ENCODE measurements around the gene ALKBH2. TPM values are rescaled to one million over a fixed set of nuclear protein-coding genes. Genes with fewer than 3 reads are reported as not detected.

Gene ALKBH2
- total RNA-seq, 2 experiments from 2014 or later = 31.1 to 32.7 TPM

DNA sequence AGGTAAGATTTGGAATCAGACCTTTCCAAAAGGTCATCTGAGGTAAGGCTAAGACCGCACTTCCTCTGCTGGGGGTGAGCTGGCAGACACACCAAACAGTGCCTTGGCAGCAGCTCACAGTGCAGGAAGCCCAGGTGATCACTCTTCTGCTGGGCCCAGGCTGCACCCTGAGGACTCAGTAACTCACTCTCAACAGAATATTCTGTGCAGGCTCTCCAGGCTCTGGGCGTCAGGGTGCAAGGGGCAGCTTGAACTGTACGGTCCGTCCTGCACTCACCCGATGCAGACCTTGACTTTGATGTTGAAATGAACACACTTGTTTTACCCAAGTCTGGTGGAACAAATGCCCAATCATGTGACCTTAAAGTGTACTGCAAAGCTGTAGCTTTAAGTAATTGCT is 6.0 kb downstream of the ALKBH2 start:
- Mint-ChIP-seq H3K4me3 (no peak overlapping the region), H3K27me3 (ENCODE audit: low read depth) (no peaks in the 10 kb centered on the region), H3K4me1 (ENCODE audit: low read depth) (peaks cover 25% of the 10 kb centered on the region), H3K36me3 (ENCODE audit: low read depth) (peaks cover 22% of the 10 kb centered on the region), H3K9me3 (no peaks in the 10 kb centered on the region), H3K27ac (no peak overlapping the region)
- DNase-seq = no peak
- intact Hi-C loops (cut with micrococcal nuclease) = no loop called here
- CTCF ChIA-PET = interaction anchor here (2.2 kb wide), 1 partner anchor 25 kb away, joined by 7 read pairs; no protein-coding TSS in a partner anchor

DNA sequence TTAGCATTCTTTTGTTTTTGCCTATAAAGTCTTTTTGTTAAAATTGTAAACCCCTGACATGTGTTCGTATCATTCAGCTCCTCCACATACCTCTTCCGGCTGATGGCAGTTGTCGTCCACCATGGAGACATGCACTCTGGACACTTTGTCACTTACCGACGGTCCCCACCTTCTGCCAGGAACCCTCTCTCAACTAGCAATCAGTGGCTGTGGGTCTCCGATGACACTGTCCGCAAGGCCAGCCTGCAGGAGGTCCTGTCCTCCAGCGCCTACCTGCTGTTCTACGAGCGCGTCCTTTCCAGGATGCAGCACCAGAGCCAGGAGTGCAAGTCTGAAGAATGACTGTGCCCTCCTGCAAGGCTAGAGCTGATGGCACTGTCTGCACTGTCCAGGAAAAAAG is 7.7 kb downstream of the ALKBH2 start:
- intact Hi-C loops (cut with micrococcal nuclease) = no loop called here
- DNase-seq = no peak
- H3K9me3 Mint-ChIP-seq = no peaks in the 10 kb centered on the region
- peaks cover 19% of the 10 kb centered on the region for H3K36me3 Mint-ChIP-seq (ENCODE audit: low read depth)
- H3K4me3 Mint-ChIP-seq = no peak overlapping the region
- no peaks in the 10 kb centered on the region for H3K27me3 Mint-ChIP-seq (ENCODE audit: low read depth)
- no peak overlapping the region for H3K27ac Mint-ChIP-seq
- H3K4me1 Mint-ChIP-seq (ENCODE audit: low read depth) = peaks cover 9% of the 10 kb centered on the region
- CTCF ChIA-PET = interaction anchor here (2.2 kb wide), 1 partner anchor 27 kb away, joined by 7 read pairs; no protein-coding TSS in a partner anchor

DNA sequence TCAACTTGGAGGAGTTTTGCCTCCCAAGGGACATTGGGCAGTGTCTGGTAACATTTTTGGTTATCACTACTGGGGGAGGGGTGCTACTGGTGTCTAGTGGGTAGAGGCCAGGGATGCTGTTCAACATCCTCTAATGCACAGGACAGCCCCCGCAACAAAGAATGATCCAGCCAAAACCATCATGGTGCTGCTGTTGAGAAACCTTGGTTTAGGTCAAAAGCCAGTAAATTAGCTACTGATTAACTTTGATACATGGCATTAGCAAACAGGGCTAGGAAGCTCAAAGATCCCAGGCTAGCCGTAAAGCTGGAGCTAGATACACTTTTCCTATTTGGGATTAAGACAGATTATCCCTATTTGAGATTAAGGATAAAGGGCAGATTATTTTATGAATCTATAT is 8.8 kb downstream of the ALKBH2 start:
- H3K36me3 Mint-ChIP-seq (ENCODE audit: low read depth) = peaks cover 24% of the 10 kb centered on the region
- CTCF ChIA-PET = no interaction called here
- H3K27ac Mint-ChIP-seq = no peak overlapping the region
- H3K9me3 Mint-ChIP-seq = peaks cover 2% of the 10 kb centered on the region
- intact Hi-C loops (cut with micrococcal nuclease) = no loop called here
- H3K27me3 Mint-ChIP-seq (ENCODE audit: low read depth) = no peaks in the 10 kb centered on the region
- no peak overlapping the region for H3K4me3 Mint-ChIP-seq
- H3K4me1 Mint-ChIP-seq (ENCODE audit: low read depth) = no peaks in the 10 kb centered on the region
- no peak for DNase-seq

DNA sequence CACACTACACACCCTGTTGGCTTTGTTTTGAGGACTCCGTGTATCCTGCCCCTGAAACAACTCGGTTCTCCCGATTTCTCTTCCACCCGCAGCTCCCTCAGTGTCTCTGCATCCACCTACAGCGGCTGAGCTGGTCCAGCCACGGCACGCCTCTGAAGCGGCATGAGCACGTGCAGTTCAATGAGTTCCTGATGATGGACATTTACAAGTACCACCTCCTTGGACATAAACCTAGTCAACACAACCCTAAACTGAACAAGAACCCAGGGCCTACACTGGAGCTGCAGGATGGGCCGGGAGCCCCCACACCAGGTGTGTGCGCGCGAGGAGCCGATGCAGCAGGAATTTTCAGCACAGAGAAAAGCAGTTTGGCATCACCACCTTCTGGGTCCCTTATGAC is 10.5 kb downstream of the ALKBH2 start:
- no peak for DNase-seq
- Mint-ChIP-seq H3K4me1 (ENCODE audit: low read depth) (no peaks in the 10 kb centered on the region), H3K36me3 (ENCODE audit: low read depth) (peaks cover 26% of the 10 kb centered on the region), H3K27ac (no peak overlapping the region), H3K4me3 (no peak overlapping the region), H3K9me3 (peaks cover 6% of the 10 kb centered on the region), H3K27me3 (ENCODE audit: low read depth) (no peaks in the 10 kb centered on the region)
- CTCF ChIA-PET = no interaction called here
- intact Hi-C loops (cut with micrococcal nuclease) = no loop called here

DNA sequence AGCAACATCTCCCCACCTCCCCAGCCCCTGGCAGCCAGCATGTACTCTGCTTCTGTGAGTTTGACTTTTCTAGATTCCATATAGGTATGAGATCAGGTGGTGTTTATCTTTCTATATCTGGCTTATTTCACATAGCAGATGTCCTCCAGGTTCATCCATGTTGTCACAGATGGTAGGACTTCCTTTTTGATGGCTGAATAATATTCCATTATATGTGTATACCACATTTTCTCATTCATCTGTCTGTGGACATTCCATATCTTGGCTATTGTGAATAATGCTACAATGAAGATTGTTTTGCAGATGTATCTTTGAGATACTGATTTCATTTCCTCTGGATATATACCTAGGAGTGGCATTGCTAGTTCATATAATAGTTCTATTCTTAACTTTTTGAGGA is 18.4 kb downstream of the ALKBH2 start:
- H3K27me3 Mint-ChIP-seq (ENCODE audit: low read depth) = no peaks in the 10 kb centered on the region
- intact Hi-C loops (cut with micrococcal nuclease) = no loop called here
- CTCF ChIA-PET = no interaction called here
- H3K4me1 Mint-ChIP-seq (ENCODE audit: low read depth) = no peaks in the 10 kb centered on the region
- no peak overlapping the region for H3K27ac Mint-ChIP-seq
- H3K4me3 Mint-ChIP-seq = no peak overlapping the region
- DNase-seq = no peak
- H3K36me3 Mint-ChIP-seq (ENCODE audit: low read depth) = peaks cover 53% of the 10 kb centered on the region
- H3K9me3 Mint-ChIP-seq = peaks cover 6% of the 10 kb centered on the region

- CTCF ChIA-PET = interaction anchor here (1.3 kb wide), 1 partner anchor 42 kb away, joined by 3 read pairs; no protein-coding TSS in a partner anchor
- no peak for DNase-seq
- H3K27ac Mint-ChIP-seq = no peak overlapping the region
- no peak overlapping the region for H3K4me3 Mint-ChIP-seq
- no peaks in the 10 kb centered on the region for H3K4me1 Mint-ChIP-seq (ENCODE audit: low read depth)
- intact Hi-C loops (cut with micrococcal nuclease) = no loop called here
- no peaks in the 10 kb centered on the region for H3K27me3 Mint-ChIP-seq (ENCODE audit: low read depth)
- H3K9me3 Mint-ChIP-seq = no peaks in the 10 kb centered on the region
- H3K36me3 Mint-ChIP-seq (ENCODE audit: low read depth) = peaks cover 21% of the 10 kb centered on the region
Observed at GRCh38 chr12:109069307-109070271, 23.7 kb downstream of the ALKBH2 start.

DNA sequence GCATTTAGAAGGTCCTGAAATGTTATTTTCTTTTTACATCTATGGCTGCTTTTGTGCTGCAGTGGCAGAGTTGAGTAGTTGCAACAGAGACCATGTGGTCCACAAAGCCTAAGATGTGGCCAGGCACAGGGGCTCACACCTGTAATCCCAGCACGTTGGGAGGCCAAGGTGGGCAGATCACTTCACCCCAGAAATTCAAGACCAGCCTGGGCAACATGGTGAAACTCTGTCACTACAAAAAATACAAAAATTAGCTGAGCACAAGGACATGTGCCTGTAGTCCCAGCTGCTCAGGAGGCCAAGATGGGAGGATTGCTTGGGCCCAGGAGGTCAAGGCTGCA is 27.4 kb downstream of the ALKBH2 start:
- intact Hi-C loops (cut with micrococcal nuclease) = no loop called here
- H3K36me3 Mint-ChIP-seq (ENCODE audit: low read depth) = peaks cover 13% of the 10 kb centered on the region
- H3K9me3 Mint-ChIP-seq = no peaks in the 10 kb centered on the region
- no peak overlapping the region for H3K4me3 Mint-ChIP-seq
- peaks cover 4% of the 10 kb centered on the region for H3K4me1 Mint-ChIP-seq (ENCODE audit: low read depth)
- CTCF ChIA-PET = no interaction called here
- no peaks in the 10 kb centered on the region for H3K27me3 Mint-ChIP-seq (ENCODE audit: low read depth)
- DNase-seq = no peak
- H3K27ac Mint-ChIP-seq = no peak overlapping the region

DNA sequence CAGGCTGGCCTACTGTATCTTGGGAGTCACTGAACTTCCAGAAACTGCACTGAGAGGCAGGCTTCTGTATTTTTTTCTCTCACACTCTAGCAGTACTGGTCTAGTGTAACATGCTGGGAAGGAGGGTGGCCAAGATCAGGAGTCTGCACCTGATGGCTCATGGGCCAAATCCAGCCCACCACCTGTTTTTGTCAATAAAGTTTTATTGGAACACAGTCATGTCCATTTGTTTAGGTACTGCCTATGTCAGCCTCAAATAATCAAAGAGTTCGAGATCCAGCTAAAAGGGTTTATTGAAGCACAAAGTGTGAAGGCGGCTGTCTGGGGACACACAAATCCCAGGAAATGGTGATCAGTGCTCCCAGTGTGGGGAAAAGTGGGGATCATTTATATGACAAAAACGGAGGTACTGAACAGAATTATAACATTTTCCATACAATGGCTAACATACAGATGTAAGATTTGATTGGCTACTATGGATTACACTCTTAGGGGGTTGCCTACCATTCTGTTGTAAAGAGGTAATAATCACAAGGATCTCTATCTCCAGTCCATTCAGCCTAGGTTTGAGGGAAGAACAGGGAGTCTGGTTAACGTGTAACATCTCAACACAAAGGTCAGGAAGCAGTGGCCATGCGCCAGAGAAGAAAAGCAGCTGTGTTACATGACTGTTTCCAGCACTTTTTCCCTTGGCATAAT is 28.0 kb downstream of the ALKBH2 start:
- Mint-ChIP-seq H3K27me3 (ENCODE audit: low read depth) (no peaks in the 10 kb centered on the region), H3K4me3 (no peak overlapping the region), H3K27ac (no peak overlapping the region), H3K9me3 (no peaks in the 10 kb centered on the region), H3K4me1 (ENCODE audit: low read depth) (peaks cover 4% of the 10 kb centered on the region), H3K36me3 (ENCODE audit: low read depth) (peaks cover 13% of the 10 kb centered on the region)
- no peak for DNase-seq
- CTCF ChIA-PET = no interaction called here
- intact Hi-C loops (cut with micrococcal nuclease) = no loop called here

- Mint-ChIP-seq H3K4me1 (ENCODE audit: low read depth) (peaks cover 4% of the 10 kb centered on the region), H3K9me3 (no peaks in the 10 kb centered on the region), H3K27me3 (ENCODE audit: low read depth) (no peaks in the 10 kb centered on the region), H3K36me3 (ENCODE audit: low read depth) (peaks cover 10% of the 10 kb centered on the region), H3K27ac (no peak overlapping the region), H3K4me3 (no peak overlapping the region)
- CTCF ChIA-PET = interaction anchor here (0.6 to 0.8 kb wide), 2 partner anchors 29 to 174 kb away, joined by 3 to 7 read pairs; partner anchors contain the start of gene ALKBH2
- intact Hi-C loops (cut with micrococcal nuclease) = no loop called here
- no peak for DNase-seq
Observed at GRCh38 chr12:109064143-109064542, 29.1 kb downstream of the ALKBH2 start.

GRCh38 chr12:109058773-109059172 is 34.5 kb downstream of the ALKBH2 start:
- Mint-ChIP-seq H3K36me3 (ENCODE audit: low read depth) (peaks cover 7% of the 10 kb centered on the region), H3K4me3 (no peak overlapping the region), H3K9me3 (no peaks in the 10 kb centered on the region), H3K4me1 (ENCODE audit: low read depth) (peaks cover 8% of the 10 kb centered on the region), H3K27ac (no peak overlapping the region), H3K27me3 (ENCODE audit: low read depth) (no peaks in the 10 kb centered on the region)
- DNase-seq = no peak
- CTCF ChIA-PET = no interaction called here
- intact Hi-C loops (cut with micrococcal nuclease) = no loop called here

DNA sequence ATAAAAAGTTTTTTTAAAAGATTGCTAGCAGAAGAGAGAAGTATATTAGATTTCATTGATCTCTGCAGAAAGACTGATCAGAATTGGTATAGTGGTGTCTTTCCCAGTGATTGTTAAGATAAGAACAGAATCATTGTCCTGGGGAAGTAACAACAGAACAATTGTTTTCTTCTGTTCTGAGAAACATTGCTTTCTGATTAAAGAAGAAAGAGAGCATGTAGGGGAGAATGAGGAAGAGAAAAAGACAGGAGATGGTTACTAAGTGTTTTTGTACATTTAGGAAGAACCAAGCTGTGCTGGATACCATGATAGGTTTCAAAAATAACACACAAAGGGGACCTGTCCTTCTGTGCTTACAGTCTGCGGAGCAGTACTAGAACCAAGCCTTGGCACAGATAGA is 35.9 kb downstream of the ALKBH2 start:
- CTCF ChIA-PET = no interaction called here
- H3K27me3 Mint-ChIP-seq (ENCODE audit: low read depth) = no peaks in the 10 kb centered on the region
- intact Hi-C loops (cut with micrococcal nuclease) = no loop called here
- peaks cover 4% of the 10 kb centered on the region for H3K4me1 Mint-ChIP-seq (ENCODE audit: low read depth)
- H3K4me3 Mint-ChIP-seq = no peak overlapping the region
- H3K9me3 Mint-ChIP-seq = no peaks in the 10 kb centered on the region
- no peak overlapping the region for H3K27ac Mint-ChIP-seq
- H3K36me3 Mint-ChIP-seq (ENCODE audit: low read depth) = peaks cover 4% of the 10 kb centered on the region
- DNase-seq = no peak

- no peaks in the 10 kb centered on the region for H3K27me3 Mint-ChIP-seq (ENCODE audit: low read depth)
- H3K36me3 Mint-ChIP-seq (ENCODE audit: low read depth) = peaks cover 5% of the 10 kb centered on the region
- peaks cover 8% of the 10 kb centered on the region for H3K4me1 Mint-ChIP-seq (ENCODE audit: low read depth)
- intact Hi-C loops (cut with micrococcal nuclease) = no loop called here
- H3K4me3 Mint-ChIP-seq = no peak overlapping the region
- no peaks in the 10 kb centered on the region for H3K9me3 Mint-ChIP-seq
- H3K27ac Mint-ChIP-seq = no peak overlapping the region
- no peak for DNase-seq
- CTCF ChIA-PET = interaction anchor here (4.2 kb wide), 1 partner anchor 37 kb away, joined by 27 read pairs; the partner anchor contains the start of gene ALKBH2
Observed at GRCh38 chr12:109056891-109057290, 36.4 kb downstream of the ALKBH2 start.
